ENCODE results near the gene REM1. TPM values are rescaled to one million over a fixed set of nuclear protein-coding genes. Genes with fewer than 3 reads are reported as not detected.
"Not testable (repeated sequence)": the region's sequence is repeated elsewhere in the genome, so short reads cannot be mapped to it uniquely, and the experiment has no call there.

Gene REM1
- total RNA-seq: 2.2 TPM

DNA sequence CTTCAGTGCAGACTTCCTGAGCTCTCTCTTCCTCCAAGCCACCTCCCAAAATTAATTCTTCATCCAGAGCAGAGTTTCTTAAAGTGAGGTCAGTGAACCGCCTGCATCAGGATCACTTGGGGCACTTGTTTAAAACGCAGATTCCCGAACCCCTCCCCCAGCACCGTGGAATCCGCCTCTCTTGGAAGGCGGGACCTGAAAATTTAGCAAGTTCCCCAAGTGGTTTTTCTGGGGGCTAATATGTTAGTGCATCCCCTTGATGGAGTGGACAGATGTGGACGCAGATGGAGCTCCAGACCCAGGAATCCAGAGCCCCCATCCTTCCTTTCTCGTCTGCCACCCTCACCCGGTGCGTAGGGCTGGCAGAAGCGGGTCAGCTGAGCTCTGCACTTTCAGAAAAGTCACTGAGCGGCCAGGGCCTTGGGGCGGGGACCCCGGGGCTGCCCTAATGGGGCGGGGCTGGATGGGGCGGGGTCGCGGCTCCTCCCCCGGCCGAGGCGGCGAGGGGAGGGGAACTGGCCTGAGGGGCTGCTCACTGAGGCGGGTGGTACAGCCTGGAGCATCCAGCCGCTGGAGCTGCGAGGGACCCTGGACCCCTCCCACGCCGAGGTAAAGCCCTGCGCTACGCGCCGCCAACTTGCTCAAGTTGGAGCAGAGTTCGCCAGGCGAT lies at the start of gene REM1, which contains the start of gene DEFB124:
TSS of gene REM1 (plus strand) at position 531 of the 670 bp plus-strand sequence. CDS start 1,158 bp downstream, outside the sequence.
TSS of gene DEFB124 (minus strand) at position 370 of the 670 bp plus-strand sequence. CDS start 2,114 bp downstream, outside the sequence.
- DNase-seq: no peak

DNA sequence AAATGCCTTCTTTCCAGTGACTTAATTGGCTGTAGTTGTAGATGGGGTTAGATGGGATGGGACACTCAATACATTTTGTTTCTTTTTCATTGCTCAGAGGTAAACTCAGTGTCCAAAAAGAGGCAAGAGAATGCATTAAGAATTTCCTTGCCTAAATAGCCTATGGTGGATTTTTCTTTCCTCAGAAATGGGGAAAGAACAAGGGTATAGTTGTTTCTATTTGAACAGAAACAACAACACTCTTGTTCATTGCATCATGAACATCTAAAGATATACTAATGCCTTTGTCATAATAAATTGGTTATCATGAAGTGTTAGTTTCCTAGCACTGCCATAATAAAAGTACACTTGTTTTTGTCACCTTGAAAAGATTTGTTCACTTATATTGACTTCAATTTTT lies 49.3 kb upstream of the REM1 start:
- DNase-seq: no peak

- DNase-seq: not testable (repeated sequence)
Observed at GRCh38 chr20:31426891-31427551, 48.1 kb upstream of the REM1 start.

DNA sequence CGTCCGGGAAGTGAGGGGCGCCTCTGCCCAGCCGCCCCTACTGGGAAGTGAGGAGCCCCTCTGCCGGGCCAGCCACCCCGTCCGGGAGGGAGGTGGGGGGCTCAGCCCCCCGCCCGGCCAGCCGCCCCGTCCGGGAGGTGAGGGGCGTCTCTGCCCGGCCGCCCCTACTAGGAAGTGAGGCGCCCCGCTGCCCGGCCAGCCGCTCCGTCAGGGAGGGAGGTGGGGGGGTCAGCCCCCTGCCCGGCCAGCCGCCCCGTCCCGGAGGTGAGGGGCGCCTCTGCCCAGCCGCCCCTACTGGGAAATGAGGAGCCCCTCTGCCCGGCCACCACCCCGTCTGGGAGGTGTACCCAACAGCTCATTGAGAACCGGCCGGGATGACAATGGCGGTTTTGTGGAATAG lies 47.5 kb upstream of the REM1 start:
- DNase-seq: not testable (repeated sequence)

- no peak for DNase-seq
Observed at GRCh38 chr20:31430568-31431115, 44.4 kb upstream of the REM1 start.

GRCh38 chr20:31440012-31440659 lies 35.0 kb upstream of the REM1 start, which contains the start of gene DEFB123:
TSS of gene DEFB123 (plus strand) at chr20:31440632. CDS start at chr20:31440699, 67 bp downstream.
- no peak for DNase-seq

DNA sequence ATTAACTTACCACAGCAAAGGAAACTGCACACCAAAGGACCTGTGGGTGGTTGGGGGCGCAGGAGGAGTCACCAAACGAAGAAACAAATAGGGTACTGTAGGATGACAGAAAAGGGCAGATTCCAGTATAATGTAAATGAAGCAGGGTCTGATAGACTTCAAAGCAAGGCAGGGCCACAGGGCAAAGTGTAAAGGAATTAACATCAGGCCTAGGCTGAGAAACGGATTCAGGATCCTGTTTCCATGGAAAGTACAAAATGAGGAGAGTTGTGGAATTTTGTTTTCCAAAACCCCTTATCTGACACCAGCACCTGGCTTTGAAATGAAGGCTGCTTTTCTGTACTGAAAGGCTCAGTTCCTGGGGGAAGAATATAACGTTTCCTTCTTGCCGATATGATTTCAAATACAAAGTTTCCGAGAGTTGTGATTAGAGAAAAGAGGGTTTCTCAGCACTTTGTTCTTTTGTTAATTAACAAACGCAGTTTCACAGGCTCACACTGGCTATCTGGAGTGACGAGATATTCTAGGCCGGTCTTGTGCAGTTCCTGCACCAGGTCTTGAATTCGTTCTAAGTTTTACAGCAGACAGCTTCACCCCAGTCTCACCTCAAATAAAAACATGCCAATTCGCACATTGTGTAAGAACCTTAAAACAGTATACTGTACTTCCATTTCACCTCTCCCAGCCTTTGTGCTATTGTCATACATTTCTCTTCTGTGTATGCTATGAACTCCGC lies 28.8 kb upstream of the REM1 start:
- DNase-seq: no peak

GRCh38 chr20:31449511-31450414 lies 25.3 kb upstream of the REM1 start:
- DNase-seq: no peak

DNA sequence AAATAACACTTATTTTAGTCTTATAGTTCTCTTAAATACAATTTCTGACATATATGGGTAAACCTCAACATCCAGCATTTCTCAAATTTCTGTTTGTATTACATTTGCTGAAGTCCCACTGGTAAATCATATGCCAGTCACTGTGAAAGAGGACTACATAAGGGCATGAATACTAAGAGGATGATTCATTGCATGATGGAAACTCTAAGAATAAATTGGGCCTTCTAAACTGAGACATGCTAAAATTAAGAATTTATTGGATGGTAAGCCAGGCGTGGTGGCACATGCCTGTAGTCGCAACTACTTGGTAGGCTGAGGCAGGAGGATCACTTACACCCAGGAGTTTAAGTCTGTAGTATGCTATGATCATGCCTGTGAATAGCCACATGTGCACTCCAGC lies 22.5 kb upstream of the REM1 start:
- no peak for DNase-seq

DNA sequence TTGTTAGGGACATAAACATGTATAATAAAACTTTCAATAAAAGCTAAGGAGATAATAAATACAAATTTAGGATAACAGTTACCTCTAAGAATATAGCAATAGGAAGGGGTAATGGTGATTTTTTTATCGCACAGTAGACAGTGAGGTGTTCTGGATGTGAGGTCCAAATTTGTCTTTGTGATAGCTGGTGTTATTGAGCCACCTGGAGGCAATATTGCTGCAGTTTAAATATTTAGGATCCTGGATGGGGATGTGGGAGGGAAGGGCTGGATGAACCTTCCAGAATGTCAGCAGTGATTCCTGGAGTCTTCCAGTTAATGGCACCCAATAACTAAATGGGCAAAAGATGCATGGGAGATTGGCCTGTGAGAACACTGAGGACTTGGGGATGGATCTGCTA lies 20.7 kb upstream of the REM1 start:
- no peak for DNase-seq

DNA sequence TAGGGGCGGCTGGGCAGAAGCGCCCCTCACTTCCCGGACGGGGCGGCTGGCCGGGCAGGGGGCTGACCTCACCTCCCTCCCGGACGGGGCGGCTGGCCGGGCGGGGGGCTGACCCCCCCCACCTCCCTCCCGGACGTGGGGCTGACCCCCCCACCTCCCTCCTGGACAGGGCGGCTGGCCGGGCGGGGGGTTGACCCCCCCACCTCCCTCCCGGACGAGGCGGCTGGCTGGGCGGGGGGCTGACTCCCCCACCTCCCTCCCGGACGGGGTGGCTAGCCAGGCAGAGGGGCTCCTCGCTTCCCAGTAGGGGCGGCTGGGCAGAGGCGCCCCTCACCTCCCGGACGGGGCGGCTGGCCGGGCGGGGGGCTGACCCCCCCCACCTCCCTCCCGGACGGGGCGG lies 4.1 kb upstream of the REM1 start:
- DNase-seq: not testable (repeated sequence)

DNA sequence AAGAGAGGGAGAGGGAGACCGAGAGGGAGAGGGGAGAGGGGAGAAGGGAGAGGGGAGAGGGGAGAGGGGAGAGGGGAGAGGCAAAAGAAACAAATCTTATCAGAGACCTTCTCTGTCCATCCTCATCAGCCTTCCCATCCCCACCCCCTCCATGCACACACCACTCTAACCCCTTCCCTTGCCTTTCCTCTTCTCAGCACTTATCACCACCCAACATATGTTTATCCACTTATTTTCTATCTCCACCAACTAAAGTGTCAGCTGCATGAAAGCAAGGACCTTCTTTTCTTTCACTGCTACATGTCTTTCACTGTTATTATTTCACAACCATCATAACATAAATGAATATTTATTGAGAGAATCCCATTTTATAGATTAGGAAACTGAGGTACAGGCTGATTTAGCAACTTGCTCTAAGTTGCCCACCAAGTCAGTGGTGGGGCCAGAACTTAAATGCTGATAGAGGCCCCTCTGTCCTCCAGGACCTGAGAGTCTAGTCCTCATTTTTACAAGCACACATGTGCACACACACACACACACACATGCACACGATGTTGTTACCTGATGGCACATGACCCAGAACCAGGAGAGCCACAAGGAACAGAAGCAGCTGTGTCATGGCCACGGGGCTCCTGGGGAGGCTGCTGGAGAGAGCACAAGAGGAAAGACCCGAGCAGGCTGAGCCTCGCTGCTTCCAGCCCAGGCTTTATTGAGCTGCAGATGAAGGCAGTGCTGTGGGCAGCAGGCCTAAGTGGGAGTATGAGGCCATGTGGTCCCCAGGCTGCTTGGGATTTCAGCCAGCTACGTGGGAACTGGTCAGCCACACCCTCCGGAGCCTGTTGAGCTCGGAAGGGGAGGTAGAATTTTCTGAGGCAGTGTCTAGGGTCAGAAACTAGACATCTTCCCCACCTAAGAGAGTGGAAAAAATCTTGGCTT lies 2.4 kb upstream of the REM1 start:
- DNase-seq: no peak

DNA sequence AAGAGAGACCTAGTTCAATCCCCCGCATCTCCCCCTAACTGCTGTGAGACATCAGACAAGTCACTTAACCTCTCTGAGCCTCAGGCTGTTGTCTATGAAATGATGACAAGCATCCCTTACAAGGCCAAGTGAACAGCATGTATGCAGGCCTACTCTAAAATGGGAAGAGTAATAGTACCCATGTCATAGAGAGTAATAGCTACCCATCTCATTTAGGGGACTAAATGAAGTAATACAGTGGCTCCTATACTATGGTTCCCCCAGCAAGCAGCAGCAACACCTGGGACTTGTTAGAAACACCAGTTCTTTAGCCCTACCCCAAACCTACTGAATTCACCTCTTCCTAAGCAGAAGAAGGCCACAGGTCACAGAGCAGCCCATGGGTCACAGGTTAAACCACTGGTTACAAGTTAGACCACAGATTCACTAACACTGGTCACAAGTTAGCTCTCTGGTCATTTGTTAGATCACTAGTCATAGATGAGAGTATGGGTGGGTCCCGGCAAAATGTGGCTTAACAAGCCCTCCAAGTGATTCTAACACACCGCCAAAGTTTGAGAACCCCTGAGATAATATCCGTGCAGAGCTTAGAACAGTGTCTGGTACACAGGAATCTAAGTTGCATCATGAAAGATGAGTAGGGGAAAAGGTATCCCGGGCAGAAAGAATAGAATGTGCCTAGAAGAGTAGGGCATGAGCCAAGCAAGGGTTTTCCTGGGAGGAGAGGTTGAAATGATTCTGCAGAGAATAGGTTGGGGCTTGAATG lies 1.6 kb upstream of the REM1 start:
- no peak for DNase-seq

- DNase-seq: no peak
Observed at GRCh38 chr20:31474097-31474436, 1.0 kb upstream of the REM1 start.

GRCh38 chr20:31475472-31476293 lies 595 bp downstream of the REM1 start:
- DNase-seq: no peak

GRCh38 chr20:31476294-31476585 lies 1.2 kb downstream of the REM1 start:
- DNase-seq: no peak

- DNase-seq: no peak
Observed at GRCh38 chr20:31476643-31477215, 1.6 kb downstream of the REM1 start.

DNA sequence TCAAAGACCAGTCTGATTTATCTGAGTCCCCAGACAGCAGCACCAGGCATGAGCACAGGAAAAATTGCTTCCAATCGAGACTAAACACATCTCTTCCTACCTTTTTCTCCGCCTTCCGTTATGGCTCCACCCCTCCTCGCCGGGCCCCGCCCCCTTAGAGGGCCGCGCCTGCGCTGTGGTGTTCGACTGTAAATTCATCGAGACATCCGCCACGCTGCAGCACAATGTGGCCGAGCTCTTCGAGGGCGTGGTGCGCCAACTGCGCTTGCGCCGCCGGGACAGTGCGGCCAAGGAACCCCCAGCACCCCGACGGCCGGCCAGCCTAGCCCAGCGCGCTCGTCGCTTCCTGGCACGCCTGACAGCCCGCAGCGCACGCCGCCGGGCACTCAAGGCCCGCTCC lies 8.9 kb downstream of the REM1 start:
- DNase-seq: no peak
